A673 (cell line): ENCODE data around the gene DPT. TPM values are rescaled to one million over a fixed set of nuclear protein-coding genes. Genes with fewer than 3 reads are reported as not detected.

Experiments used
- BruUV-seq: library from RNA; stranded (reverse); fragments of 400-500 nt; replicated peaks from 2 replicates; lab custom pipeline; 2021; lab: Mats Ljungman, UMichigan
- CTCF ChIA-PET: fragments of 300-600 bp; sonication (Branson Sonifier 250); formaldehyde crosslinking; loops from one replicate; lab custom pipeline; 2022; ENCODE audit warnings: antibody characterized with exemption; lab: Charles Lee
- POLR2A ChIA-PET: fragments of 300-600 bp; sonication (Branson Sonifier 250); formaldehyde crosslinking; loops from one replicate; lab custom pipeline; 2022; ENCODE audit warnings: antibody characterized with exemption; ENCODE audit not compliant: low non-redundant PET; lab: Charles Lee
- DNase-seq: peaks from one replicate; pipeline ENCODE4 v3.0.0-alpha.2; 2015; ENCODE audit warnings: low spot score
- H3K27ac ChIP-seq: fragments of 200-600 bp; sonication (generic); 2 replicates; pipeline ENCODE4 v1.5.1; 2016; ENCODE audit warnings: mixed run types, low read depth, mild to moderate bottlenecking, mixed read lengths, antibody characterized with exemption, low read length; ENCODE audit not compliant: poor library complexity, severe bottlenecking
- H3K27me3 ChIP-seq: fragments of 200-600 bp; sonication (generic); replicated peaks from 2 replicates; pipeline ENCODE4 v1.6.1; 2017; ENCODE audit warnings: mixed run types, low read depth, mild to moderate bottlenecking, mixed read lengths, antibody characterized with exemption, low read length; ENCODE audit not compliant: insufficient read depth, poor library complexity
- H3K36me3 ChIP-seq: fragments of 200-600 bp; sonication (generic); 2 replicates; pipeline ENCODE4 v1.6.1; 2016; ENCODE audit warnings: mixed run types, mild to moderate bottlenecking, mixed read lengths, antibody characterized with exemption, low read length; ENCODE audit not compliant: insufficient read depth, poor library complexity, severe bottlenecking
- H3K4me1 ChIP-seq: fragments of 200-600 bp; sonication (generic); 2 replicates; pipeline ENCODE4 v1.6.1; 2017; ENCODE audit warnings: mixed run types, mild to moderate bottlenecking, mixed read lengths, antibody characterized with exemption, low read length; ENCODE audit not compliant: insufficient read depth, poor library complexity, severe bottlenecking
- H3K4me3 ChIP-seq: fragments of 200-600 bp; sonication (generic); 2 replicates; pipeline ENCODE4 v1.5.1; 2016; ENCODE audit warnings: low read depth, mixed run types, mild to moderate bottlenecking, mixed read lengths, low read length; ENCODE audit not compliant: poor library complexity, severe bottlenecking
- H3K9me3 ChIP-seq: fragments of 200-600 bp; sonication (generic); 2 replicates; pipeline ENCODE4 v1.6.1; 2016; ENCODE audit warnings: mixed run types, low read depth, mild to moderate bottlenecking, mixed read lengths, antibody characterized with exemption, low read length; ENCODE audit not compliant: poor library complexity, severe bottlenecking
- EZH2 ChIP-seq: fragments of 200-600 bp; sonication (generic); IDR thresholded peaks from 2 replicates; pipeline ENCODE4 v1.6.1; 2017; ENCODE audit warnings: borderline replicate concordance, low read depth, mild to moderate bottlenecking, mixed read lengths, antibody characterized with exemption, low read length; ENCODE audit not compliant: poor library complexity, severe bottlenecking
- intact Hi-C: fragments of 100-400 bp; cut with micrococcal nuclease; formaldehyde crosslinking; loops from one replicate; pipeline ENCODE4 v1.10.0; 2022; ENCODE audit not compliant: unreplicated experiment
- total RNA-seq: library from RNA; stranded (reverse); gene quantifications from 2 replicates; pipeline ENCODE4 v1.2.3, GENCODE V29; 2021
- TF ChIP-seq, protein P1 (sequence below): fragments of 300-800, 200-600 bp; sonication (generic); conservative IDR thresholded peaks from 2 replicates; pipeline ENCODE4 v1.5.1; 2017; ENCODE audit warnings: low read depth, mild to moderate bottlenecking, antibody characterized with exemption, low read length, moderate library complexity, mixed read lengths

Gene DPT
- total RNA-seq, 1 experiment from 2014 or later = not detected

DNA sequence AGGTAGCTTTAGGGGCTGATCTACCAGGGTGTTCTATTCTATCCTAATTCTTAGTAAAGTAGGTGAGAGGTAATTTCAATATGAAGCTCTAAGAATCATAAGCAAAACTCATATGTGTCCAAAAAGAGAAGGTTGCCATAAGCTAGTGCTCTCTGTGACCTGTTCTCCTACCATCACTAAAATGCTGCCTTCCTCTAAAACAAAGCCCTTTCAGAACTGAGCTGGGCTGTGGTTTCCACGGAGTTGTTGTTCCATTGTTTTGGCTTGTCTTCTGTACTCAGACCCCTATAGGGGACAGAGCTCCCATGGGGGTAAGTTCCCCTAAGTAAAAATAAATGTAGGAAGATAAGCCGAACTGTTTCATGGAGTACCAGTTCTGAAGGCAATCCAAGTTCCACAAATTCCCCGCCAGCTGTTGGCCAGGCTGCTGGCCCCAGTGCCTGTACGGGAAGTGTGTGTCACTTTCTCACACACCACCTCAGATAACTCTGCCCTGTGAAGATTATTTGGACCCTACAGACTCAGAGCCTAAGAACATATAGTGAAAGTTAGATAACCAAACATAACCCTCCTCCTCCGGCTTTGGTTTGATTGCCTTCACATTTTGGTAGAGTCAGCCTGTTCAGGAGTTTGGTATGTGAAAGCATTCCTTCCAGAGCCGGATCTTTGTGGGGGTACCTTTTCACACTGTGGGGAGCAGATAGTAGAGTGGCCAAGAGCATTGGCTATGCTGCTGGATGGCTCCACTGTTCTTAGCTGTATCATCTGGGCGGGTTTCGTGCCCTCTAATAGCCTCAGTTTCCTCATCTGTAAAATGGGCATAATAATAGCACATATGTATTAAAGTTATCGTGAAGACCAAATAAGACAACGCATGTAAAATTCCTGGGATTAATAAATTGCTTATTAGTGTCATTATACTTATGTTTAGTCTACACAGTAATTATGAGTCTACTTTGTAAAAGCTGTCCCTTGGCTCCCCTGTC, 10.8 kb downstream of the DPT start:
- no peaks in the 10 kb centered on the region for H3K4me1 ChIP-seq
- DNase-seq = no peak
- H3K27ac ChIP-seq = no peak overlapping the region
- intact Hi-C loops = no loop called here
- BruUV-seq = no TSS peak
- no peaks in the 10 kb centered on the region for H3K9me3 ChIP-seq
- POLR2A ChIA-PET = no interaction called here
- no peak overlapping the region for H3K4me3 ChIP-seq
- H3K27me3 ChIP-seq = peaks cover 3% of the 10 kb centered on the region
- CTCF ChIA-PET = no interaction called here
- TF ChIP-seq, protein P1, sequence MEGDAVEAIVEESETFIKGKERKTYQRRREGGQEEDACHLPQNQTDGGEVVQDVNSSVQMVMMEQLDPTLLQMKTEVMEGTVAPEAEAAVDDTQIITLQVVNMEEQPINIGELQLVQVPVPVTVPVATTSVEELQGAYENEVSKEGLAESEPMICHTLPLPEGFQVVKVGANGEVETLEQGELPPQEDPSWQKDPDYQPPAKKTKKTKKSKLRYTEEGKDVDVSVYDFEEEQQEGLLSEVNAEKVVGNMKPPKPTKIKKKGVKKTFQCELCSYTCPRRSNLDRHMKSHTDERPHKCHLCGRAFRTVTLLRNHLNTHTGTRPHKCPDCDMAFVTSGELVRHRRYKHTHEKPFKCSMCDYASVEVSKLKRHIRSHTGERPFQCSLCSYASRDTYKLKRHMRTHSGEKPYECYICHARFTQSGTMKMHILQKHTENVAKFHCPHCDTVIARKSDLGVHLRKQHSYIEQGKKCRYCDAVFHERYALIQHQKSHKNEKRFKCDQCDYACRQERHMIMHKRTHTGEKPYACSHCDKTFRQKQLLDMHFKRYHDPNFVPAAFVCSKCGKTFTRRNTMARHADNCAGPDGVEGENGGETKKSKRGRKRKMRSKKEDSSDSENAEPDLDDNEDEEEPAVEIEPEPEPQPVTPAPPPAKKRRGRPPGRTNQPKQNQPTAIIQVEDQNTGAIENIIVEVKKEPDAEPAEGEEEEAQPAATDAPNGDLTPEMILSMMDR = no peak
- no peak for TF ChIP-seq EZH2
- H3K36me3 ChIP-seq = no peaks in the 10 kb centered on the region

DNA sequence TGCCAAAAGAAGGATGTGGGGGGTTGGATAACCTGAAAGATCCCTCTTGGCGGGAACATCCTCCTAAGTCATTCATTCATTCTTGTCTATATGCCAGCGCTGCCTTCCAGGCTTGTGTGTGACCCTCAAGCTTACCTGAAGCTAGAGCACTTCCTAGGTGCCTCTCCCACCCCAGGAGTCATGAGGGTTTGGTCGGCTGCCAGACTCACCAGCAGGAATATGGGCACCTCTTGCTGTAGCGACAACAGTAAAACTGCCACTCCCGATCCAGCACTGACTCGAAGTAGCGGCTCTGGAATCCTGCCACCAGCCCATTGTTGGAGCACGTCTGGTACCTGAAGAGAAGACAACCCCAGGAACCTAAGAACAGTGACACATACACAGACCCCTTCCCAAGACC, 15.0 kb downstream of the DPT start:
- no peak overlapping the region for H3K27ac ChIP-seq
- no peaks in the 10 kb centered on the region for H3K27me3 ChIP-seq
- H3K9me3 ChIP-seq = no peaks in the 10 kb centered on the region
- ChIA-PET POLR2A (no interaction called here), CTCF (no interaction called here)
- DNase-seq = no peak
- no TSS peak for BruUV-seq
- H3K4me1 ChIP-seq = peaks cover 6% of the 10 kb centered on the region
- H3K36me3 ChIP-seq = no peaks in the 10 kb centered on the region
- TF ChIP-seq, protein P1 = no peak
- TF ChIP-seq EZH2 = no peak
- intact Hi-C loops = no loop called here
- no peak overlapping the region for H3K4me3 ChIP-seq

DNA sequence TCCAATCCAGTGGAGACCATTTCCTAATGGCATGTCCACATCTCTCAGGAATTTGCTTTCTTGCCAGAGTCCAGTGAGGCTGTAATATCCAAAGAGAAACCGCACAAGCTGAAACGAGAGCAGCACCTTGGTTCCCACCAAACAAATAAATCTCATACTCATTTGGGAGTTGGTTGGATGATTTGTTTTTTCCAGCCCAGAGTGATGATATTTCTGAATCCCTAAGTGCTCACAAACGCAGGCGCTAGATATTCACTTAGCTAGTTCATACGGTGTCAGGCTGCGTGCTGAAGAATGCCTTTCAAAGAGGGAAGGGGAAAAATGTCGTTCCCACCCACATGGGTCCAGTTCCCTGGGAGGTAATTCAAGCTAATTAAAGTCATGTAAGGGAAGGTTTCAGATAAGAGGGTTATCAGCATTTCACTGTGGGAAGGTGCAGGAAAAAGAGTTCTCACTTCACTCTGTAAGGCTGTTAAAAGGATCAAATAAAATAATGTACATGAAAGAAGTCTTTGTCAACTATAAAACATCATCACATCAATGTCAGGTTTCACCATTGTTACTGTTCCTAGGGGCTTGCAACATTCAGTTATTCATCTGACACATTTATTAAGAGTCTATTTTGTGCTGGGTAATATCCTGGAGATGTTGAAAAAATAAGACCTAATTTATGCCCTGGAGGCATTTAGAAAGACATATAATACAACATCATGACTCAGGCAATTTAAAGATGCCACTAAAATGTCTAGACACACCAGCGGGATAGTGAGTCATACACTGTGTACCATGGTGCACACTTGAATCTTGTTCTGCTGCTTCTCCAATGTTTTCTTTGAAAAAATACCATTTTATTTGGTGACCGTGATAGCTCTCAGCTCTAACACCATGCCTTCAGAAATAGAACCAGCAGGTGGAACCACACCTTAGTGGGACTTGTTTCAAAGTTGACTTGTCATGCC, 19.3 kb downstream of the DPT start:
- Histone ChIP-seq H3K4me1 (peaks cover 6% of the 10 kb centered on the region), H3K27ac (no peak overlapping the region), H3K9me3 (no peaks in the 10 kb centered on the region), H3K36me3 (no peaks in the 10 kb centered on the region), H3K27me3 (no peaks in the 10 kb centered on the region), H3K4me3 (no peak overlapping the region)
- DNase-seq = peak; percentile 84
- ChIA-PET CTCF (no interaction called here), POLR2A (no interaction called here)
- intact Hi-C loops = loop anchor here (5.0 kb wide), 1 partner anchor 103 kb away; no protein-coding TSS in a partner anchor
- TF ChIP-seq EZH2 = no peak
- TF ChIP-seq, protein P1 = no peak
- no TSS peak for BruUV-seq
